GM19452 (cell line): ENCODE data around the gene TMEM132D.
"Not testable (repeated sequence)": the region's sequence is repeated elsewhere in the genome, so short reads cannot be mapped to it uniquely, and the experiment has no call there.

Experiments
- ATAC-seq: cut with Tn5 transposase; IDR thresholded peaks from one replicate; pipeline ENCODE4 v1.9.1; 2021; ENCODE audit not compliant: unreplicated experiment

TMEM132D gene

DNA sequence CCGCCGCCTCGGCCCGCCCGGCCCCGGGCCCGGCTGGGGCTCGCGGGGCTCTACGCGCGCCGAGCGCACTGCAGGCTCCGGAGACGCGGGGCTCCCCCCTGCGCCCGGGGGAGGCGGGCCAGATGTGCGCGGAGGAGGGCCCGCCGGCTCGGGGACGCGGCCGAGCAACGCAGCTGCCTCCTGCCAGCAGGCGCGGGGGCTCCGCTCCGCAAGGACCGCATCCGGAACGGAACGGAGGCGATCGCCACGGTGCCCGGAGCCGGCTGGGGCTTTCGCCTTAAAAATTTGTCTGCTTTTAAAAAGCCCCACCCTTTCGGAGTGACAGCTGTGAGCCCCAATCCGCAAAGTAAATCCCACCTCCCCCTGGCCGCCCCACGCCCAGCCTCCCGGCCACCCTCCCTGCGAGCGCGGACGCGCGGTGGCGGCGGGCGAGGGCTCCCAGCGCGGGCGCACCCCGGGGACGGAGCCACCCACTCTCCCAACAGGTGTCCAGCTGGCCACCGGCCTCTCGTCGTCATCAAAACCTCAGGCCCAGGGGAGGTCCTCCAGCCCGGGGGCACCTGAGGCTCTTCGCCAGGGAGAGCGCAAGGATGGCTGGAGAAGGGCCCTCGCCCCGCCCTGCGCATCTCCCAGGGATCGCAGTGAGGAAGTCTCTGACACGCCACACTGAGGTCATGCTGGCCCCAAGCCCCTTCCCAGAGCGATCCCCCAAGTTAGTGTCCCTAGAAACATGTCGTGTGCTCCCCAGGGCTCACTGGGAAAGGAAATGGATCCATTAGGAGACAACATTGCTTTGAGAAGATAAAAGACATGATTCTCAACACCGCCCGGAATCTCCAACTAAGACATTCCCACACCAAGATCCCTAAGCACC is at the start of gene TMEM132D:
TSS of gene TMEM132D (minus strand) at position 70 of the 874 bp plus-strand sequence.
- no peak for ATAC-seq

DNA sequence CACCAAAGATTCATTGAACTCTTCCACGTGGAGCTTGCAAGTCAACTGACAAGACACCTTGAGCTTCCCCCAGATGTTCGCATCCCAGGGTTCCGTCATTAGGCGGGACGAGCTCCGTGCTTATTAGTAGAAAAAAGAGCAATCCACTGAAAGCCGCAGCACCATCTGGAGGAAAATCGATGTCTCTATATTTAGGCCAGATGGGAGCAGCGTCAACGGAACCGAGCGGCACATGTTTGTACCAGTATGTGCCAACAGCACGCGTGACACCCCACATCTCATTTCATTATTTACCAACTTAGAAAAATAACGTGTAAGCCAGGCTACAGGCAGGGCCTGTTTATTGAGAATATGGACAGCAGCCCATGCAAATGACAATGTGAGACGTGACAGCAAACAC is 45.8 kb upstream of the TMEM132D start:
- no peak for ATAC-seq

DNA sequence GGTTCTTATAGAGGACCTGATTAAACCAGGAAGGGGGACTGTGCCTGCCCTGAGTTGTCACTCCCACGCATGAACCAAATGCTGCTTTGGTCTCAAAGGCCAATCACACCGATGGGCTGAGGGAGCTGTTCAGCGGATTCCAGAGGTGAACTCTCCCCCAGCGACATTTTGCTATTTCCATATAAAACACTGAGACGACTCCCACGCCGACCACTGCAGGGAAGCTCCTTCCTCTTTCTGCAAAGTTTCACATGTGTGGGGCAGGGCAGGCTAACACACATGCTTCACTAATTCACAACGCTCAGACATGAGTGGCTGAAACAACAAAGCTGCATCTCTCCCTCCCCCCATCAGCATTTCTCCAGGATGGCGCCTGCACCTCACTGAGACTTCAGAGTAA is 37.8 kb upstream of the TMEM132D start:
- ATAC-seq, result no peak

DNA sequence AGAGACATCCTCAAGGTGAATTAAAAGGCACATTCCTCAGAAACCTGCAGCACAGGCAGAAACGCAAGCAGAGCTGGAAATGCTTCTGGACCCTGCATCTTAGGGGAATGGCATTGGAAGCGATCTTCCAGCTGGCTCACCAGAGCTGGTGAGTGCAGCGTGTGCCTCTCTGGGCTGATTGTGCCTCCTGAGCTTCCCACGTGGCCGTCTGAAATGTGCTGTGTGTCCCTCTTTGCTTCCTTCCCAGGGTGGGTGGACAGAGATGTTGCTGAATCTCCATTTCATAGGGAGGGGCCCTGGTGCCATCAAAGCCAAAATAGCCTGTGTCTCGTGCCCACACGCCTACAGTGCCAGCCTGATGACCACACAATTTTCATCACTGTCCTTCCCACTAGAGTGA is 34.3 kb upstream of the TMEM132D start:
- no peak for ATAC-seq

DNA sequence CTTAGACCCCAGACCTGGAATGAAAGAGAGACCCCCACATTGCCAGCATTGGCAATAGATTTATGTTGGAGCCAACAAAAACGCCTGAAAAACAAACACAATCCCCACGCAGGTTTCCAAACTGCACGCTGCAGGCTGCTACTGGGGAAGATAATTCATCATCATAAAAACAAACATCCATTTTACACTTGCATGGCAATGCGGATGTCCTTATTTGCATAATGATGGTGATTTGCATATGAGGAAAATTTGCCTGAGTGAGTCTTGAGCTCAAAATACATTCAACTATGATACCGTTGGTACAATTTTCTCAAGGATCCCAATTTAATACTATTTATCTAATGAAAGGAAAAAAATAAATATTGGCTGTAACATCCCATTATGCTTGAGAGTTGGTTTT is 33.6 kb upstream of the TMEM132D start:
- ATAC-seq, result no peak

DNA sequence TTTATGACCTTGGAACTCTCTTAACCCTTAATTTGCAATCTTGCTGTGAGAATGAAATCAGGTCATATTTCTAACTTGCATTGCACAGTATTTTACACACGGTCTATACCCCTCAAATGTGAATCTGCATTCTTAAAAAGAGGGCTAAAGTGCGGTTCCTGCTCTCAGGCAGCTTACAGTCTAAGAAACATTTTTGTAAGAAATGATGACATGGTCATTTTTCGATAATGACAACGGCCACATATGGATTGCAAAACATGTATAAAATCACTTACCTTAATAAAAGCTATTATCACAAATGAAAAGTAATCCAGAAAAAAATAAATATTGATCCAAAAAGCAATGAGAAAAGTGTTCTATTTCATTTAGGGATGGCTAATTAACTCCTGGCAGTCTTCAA is 24.8 kb upstream of the TMEM132D start:
- no peak for ATAC-seq

DNA sequence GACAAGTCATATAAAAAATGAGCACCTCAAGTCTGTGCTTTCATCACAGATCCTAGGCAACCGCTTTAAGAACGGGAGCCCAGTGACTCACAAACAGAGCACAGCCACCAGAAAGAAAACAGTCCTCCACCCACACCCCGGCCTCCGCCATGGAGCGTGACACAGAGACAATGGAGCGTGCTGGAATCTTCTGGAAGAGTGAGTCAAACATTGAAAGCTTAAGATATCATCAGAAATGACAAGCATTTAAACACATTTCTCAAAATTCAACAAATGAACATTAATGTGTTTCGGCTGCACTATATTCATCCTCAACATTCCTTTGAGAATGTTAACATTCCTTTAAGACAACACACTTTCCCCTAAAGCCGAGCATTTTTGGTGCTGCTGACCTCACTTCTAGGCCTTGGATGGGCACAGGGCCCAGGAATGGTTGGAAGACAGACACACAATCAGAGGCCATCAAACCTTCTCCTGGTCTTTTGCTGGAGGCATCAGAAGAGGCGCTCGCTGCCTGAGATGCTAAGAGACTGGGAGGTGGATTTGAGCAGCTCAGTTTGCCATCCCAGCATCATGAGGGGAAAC is 23.6 kb upstream of the TMEM132D start:
- ATAC-seq, result no peak

DNA sequence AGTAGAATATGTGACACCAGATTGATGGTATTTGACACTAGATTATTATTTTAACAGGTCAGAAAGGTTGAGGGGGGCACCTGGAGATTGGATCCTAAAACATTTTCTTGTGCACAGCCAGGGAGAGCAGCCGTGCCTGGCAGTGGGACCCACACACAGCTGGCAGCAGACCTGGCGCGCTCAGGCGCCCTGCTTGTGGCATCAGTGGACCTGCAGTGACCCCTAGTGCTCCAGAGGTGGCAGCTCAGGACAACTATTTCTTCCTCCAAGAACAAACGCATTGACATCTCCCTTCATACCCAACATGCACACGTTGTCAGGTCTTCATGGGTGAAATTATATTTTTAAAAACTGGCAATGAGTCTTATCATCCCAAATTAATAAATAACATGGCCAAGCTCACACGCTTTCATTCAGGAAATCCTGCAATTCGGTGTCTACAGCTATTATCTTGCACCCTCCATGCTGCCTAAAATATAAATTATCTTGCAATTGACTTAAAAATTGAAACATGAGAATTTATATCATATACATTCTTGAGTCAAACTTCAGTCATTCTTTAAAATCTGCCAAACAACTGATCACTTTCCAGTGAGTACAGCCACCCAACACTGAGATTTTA is 7.7 kb upstream of the TMEM132D start:
- ATAC-seq, result no peak

DNA sequence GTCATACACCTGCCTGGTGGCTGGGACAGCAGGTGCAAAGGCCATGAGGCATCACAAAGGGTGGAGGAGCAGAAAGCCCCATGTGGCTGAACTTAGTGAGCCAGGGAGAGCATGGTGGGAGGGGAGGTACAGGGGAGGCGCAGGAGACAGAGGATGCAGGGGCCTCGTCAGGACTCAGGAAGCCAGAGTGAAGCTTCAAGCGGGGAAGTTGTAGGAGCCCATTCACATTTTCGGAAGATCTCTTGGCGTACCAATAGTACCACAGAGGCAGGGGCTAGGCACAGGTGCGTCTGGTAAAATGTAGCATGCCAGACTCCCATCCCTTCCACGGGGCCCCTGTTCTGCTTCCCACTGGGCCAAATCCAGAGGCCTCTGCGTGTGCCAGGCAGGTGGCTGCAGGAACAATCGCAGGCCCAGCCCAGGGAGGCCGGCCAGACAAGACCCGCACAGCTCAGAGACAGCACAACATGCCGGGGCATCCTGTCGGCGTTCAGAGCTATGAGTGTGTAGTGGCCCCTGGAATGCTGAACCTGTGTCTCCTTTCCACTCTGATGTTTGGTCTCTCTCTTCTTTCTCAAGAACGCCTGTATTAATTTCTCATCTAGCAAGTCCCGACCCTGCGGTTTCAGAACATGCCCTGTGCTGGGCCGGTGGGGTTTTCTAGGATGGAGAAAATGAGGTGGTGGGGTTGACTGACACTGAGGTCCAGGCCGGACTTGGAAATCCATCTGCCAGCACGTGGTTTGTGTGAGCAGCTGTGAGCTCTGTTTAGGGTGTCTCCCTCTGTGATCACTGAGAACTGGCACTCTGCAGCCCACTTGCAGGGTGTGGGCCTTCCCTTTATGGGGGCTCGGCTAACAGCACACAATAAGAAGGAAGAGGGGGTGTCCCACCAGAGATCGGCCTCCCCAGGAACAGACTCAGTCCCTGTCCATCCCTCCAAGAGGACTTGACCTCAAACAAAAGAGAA is 5.5 kb upstream of the TMEM132D start:
- no peak for ATAC-seq

DNA sequence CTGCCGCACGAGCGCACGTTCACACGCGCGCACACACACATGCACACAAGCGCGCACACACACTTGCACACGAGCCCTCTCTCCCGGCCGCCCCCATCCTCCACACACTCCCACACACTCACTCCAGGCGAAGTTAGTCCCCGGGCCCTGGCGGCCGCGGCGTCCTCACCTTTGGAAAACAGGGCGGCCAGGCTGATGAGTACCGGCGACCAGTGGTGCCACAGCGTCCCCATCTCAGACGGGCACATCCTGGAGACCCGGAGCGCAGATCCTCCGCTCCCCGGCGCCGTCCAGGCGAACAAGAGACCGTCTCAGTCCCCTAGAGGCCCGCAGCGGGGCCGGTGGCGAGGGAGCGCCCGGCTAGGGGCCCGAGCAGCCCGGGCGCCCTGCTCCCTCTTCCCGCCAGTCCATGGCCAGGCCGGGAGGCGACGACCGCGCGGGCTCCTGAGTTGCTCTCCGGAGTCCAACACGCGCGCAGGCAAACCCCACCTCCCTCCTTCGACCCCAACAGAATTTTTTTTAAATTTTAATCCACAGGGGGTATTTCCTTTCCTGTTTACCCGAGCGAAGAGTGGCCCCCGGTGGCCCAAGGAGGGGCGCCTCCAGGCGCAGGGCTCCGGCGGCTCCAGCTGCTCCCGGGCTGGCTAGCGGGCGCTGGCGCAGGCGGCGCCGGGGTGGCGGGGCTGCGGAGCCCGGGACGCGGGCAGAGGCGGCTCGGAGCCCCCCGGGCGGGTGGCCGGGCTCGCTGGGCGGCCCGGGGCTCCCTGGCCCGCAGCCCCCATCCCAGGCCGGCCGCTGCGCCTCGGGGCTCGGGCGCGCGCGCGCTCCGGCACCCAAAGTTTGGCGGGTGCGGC is 506 bp downstream of the TMEM132D start:
- no peak for ATAC-seq

DNA sequence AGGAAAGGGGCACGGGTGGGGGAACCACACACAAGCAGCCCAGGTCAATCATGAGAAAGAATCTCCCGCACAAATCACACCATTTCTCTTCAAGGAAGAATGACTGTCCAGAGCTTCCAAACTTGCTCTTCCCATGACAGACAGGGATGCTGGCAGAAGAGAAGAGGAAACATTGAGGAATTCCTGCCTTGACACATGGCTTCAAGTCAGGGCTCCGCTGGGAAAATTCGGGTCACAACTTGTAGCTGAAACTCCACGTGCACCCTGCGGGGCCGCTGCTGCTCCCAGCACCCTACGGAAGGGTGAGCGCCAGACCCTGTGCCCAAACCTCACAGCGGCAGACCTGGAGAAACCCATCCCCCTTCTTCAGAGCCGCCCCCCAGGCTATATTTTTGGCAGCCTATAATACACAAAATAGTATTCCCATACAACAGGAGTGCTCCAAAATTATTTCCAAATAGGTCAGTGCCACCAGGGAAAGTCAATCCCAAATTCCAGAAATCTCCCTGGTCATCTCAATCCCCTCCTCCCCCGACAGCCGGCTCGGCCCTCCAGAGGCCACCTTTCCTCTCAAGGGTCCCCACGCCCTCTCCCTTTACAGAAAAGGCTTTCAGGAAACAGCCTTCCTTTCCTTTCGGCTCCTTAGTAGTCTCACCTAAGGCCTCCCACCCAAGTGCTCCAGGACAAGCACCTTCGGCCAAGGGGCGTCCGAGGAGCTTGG is 1.3 kb downstream of the TMEM132D start:
- no peak for ATAC-seq

DNA sequence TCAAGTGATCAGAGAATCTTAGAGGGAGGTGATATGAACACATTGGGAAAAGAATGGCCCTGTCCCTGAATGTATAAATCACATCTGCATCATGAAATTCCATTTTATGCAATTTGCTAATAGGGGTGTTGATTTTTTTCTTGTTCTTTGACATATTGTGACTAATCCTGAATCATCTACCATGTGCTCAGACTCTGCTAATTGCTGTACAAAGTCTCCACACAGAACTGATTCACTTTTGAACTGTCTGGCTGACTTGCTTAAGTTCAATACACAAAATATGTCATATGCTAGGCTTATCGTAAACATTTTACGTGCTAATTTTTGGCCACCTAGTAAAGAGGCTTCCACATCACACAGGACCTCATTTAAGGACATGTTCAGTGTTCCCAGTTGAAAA is 2.6 kb downstream of the TMEM132D start:
- ATAC-seq, result no peak

DNA sequence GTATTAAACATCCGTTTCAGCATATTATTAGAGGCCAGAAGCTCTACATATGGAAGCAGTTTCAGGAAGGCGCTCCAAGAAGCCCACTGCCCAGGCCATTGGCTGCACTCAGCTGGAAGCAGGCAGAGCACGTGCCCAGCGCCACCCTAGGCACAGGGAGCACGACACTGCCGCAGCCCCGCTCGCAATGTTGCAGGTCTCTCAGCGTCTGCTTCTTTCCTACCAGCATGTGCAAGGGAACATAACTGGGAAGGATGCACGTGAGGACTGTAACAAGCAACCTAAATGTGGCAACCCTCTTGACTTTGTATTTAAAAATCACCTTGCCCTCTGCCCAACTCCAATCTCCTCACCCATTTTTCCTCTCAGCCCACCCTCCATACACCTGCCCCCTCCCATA is 3.5 kb downstream of the TMEM132D start:
- ATAC-seq, result no peak

DNA sequence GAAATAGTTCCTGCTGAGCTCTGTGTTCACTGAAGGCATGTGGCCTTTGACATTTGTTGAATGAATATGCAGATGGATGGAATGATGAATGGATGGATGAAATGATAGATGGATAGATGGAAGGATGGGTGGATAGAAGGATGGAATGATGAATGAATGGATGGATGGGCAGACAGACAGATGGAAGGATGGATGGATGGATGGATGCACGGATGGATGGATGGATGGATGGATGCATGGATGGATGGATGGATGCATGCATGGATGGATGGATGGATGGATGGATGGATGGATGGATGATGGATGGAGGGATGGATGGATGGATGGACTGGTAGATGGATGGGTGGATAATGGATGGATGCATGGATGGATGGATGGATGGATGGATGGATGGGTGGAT is 4.8 kb downstream of the TMEM132D start:
- not testable (repeated sequence) for ATAC-seq

DNA sequence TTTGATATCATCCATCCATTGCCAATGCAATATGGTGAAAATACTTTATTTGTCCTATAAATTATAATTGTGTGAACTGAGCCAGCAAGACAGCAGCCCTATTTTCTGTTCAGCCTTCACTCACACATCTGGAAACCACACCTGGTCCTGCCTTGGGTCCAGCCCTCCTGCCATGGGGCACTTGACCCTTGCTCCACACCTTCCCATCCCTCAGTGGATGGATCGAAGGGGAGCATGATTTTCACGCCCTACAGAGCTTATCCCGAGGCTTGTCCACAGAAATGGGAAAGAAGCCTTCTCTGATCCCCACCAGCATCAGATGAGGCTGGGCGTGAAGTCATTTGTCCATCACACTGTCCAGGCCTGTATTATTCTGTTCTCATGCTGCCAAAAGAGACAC is 10.1 kb downstream of the TMEM132D start:
- ATAC-seq, result no peak

DNA sequence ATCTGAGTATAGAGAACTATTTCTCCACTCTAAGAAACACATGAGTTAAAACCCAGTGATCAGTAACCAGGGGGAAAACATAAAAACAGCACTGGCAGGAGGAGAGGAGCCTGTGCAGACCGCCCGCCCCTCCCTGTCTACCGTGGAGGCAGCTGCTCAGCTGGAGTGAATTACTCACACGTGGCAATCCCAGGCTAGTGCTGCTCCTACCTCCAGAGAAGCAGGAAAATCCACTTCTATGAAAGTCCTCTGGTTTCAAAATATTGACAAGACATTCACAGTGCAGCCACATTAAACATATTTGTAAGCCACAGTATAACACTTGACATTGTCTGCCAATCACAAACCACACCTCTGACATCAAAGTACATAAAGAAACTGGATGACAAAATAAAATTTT is 16.7 kb downstream of the TMEM132D start:
- no peak for ATAC-seq

DNA sequence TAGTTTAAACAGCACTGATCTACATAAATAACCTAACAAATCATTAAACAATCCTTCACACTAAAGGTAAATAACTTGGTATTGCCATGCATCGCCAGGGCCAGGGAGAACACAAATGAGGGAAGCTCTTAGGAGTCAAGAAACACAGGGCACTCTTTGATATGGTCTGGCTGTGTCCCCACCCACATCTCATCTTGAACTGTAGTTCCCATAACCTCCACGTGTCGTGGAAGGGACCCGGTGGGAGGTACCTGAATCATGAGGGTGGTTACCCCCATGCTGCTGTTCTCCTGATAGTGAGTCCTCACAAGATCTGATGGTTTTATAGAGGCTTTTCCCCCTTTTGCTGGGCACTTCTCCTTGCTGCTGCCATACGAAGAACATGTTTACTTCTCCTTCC is 17.3 kb downstream of the TMEM132D start:
- no peak for ATAC-seq

DNA sequence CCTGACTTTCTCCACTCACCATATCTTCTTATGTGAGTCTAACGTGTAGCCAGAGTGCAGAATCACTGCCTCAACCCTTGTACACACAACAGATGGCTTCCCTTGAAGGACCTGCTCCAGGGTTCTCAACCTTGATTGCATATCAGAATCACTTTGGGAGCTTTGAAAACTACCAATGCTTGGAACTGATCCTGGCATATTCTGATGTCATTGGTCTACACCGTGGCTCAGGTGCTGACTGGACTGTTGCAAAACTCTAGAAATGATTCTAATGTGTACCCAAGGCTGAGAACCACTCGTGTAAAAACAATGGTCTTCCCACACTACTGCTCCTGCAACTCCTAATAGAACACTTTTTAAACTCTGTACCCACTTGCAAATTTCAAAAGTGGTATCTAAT is 18.5 kb downstream of the TMEM132D start:
- no peak for ATAC-seq

DNA sequence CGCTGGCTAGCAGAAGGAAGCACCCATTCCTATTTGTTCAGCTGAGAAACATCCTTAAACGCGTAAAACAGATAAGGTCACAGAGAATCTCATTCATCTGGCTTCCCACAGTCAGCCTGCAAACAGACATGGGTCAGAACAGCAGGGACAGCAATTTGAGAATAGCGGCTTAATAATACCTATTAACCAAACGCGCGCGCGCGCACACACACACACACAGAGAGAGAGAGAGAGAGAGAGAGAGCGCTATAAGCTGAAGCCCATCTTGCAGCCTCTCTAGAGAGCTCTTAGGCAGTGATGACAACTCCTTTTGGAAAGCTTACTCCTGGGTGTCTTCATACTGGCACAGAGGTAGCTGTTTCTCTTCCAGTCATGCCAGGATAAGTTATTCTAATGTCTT is 26.4 kb downstream of the TMEM132D start:
- no peak for ATAC-seq

DNA sequence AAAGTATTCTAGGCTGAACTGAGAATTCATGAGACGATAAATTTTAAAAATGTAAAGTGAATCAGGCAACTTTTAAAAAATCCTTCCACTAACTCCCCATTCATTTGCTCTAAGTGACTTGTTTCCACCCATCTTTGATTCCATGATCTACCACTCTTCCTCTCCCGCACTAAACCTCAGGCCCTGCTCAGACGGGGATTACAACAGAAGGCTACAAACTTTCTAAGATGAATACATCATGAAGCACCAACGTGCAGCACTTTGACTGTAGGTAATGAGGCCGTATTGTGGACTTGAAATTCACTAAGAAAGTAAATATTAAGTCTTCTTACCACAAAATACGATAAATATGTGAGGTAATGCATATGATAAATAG is 30.0 kb downstream of the TMEM132D start:
- no peak for ATAC-seq
